HG03432 (cell line): ENCODE data around the gene ARHGAP15.
"Not testable (repeated sequence)": the region's sequence is repeated elsewhere in the genome, so short reads cannot be mapped to it uniquely, and the experiment has no call there.

Experiments
- ATAC-seq: cut with Tn5 transposase; IDR thresholded peaks from one replicate; pipeline ENCODE4 v1.9.1; 2021; ENCODE audit warnings: mild to moderate bottlenecking, moderate library complexity; ENCODE audit not compliant: unreplicated experiment

ARHGAP15 gene

DNA sequence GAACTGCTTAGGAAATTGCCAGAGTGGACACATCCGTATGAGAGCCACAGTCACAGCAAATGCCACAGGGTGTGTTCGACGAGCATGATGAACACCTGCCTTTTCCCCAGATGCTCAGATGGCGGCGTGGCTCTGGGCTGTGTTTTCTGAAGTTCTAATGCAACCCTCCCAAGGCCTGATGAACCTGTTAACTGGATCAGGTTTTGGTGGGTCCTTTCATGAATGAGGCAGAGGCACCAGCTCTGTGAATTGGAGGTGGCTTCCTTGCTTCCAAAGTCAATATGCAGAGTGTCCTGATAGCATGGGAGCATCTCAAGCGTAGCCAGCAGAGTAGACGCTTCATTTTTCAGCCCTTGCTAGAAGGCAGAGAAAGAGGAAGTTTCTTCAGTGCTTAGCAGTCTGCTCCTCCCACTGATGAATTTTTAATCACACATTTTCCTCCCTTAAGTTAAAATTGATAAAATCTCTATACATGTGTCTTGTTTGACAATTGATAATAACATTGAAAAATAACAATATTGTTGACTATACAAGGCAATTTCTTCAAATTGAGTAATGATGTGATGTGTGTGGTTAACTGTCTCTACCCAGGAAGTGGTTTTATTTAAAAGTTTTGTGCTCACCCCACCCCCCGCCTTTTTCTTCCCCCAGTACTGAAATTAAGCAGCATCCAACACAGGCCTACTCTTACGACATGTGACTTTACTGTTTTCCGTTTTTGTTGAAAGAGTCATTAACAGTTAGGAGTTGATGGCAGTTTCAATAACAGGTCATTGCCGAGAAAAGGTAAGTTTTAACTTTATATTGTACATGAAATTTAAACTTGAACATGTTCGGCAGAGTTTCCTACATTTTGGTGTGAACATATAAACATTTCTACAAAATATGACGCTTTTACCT lies at the start of gene ARHGAP15:
TSS of gene ARHGAP15 (plus strand) at position 739 of the 900 bp plus-strand sequence.
- peak; percentile 91 for ATAC-seq

DNA sequence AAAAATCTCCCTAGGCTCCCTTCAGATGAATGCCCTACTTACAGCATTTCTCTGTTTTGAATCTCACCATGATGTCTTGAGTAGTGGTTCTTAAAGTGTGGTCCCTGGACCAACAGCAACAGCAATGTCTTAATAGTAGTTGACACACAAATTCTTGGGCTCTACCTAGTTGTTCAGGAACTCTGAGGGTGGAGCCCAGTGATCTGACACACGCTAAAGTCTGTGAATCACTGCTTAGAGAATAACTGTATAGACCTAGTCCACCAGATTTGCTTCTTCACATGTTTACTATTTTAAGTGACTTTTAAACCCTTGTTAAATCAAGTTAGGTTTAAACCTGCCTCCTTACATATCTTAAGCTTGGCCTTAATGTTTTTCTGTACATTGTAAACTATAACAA lies 47.6 kb upstream of the ARHGAP15 start:
- no peak for ATAC-seq

DNA sequence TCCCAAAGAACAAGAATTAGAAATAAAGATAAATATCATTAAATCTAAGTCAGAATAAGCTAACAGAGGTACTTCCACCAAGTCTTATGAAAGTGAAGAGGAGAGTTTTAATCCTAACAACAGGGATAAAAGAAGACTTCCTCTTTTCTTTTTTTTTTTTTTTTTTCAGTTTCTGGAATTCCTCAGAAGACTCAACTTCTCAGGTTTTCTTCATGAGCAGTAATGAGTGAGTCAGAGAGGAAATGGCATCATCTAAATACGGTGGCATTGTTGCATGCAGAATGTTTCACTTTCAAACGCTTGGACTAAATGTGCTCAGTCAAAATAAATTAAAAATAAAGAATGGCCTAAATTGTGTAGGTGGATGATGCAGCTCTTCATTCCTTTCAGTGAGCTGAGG lies 45.6 kb upstream of the ARHGAP15 start:
- ATAC-seq = peak; percentile 68

DNA sequence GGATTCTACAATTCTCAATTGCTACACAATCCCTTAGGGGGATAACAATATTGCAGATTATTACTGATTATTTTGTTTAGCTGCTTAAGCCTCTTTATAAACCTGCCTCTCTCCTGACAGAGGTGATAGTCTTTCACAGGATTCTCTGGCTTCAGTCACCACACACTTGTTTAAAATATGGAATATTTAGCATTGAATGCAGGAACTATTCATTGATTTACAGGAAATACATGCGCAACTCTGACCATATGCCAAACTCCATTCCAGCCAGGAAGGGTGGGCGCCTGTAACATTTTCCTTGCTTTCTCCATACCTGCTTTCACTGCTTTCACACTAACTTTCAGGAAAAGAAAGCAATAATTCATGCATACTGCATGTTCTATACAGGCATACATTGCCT lies 44.8 kb upstream of the ARHGAP15 start:
- ATAC-seq = no peak

DNA sequence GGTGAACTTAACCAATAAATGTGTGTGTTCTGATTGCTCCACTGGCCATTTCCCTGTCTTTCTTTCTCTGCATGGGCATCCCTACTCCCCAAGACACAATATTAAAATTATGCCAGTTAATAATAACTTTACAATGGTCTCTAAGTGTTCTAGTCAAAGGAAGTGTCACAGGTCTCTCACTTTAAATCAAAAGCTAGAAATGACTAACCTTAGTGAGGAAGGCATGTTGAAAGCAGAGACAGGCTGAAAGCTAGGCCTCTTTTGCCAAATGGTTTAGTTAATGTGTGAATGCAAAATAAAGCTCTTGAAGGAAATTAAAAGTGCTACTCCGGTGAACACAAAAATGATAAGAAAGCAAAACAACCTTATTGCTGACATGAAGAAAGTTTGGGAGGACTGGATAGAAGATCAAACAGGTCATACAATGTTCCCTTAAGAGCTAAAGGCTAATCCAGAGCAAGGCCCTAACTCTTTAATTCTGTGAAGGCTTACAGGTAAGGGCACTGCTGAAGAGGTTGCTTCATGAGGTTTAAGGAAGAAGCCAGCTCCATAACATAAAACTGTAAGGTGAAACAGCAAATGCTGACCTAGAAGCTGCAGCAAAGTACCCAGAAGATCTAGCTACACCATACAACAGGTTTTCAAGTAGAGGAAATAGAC lies 44.0 kb upstream of the ARHGAP15 start:
- ATAC-seq = peak; percentile 84

DNA sequence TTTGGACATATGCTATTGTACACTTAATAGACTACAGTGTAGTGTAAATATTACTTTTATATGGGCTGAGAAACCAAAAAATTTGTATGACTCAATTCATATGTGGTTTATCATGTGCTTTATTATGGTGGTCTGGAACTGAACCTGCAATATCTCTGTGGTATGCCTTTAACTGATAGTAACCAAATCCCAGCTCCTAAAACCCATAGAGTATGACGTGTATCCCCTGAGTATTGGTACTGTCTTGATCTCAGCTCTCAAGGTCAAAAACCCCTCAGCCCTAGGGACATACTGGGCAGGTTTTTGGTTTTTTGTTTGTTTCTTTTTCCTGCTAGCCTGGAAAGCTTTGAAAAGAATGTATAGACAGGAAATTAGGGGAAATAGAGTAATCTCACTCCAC lies 42.2 kb upstream of the ARHGAP15 start:
- no peak for ATAC-seq

DNA sequence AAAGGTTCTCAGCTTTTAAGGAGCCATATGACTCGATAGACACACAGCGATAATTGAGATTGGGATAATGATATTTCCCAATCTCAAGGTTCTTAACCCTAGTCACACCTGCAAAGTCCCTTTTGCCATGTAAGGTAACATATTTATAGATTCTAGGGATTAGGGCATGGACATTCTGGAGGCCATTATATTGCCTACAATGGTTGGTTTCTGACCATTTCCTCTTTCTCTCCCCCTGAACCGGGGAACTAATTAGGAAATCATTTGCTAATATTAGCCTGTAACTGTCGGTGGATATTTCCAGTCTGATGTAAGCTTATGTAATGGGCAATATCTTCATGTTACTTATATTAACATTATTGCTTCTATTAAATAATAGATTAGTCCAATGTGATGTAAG lies 40.8 kb upstream of the ARHGAP15 start:
- ATAC-seq = no peak

DNA sequence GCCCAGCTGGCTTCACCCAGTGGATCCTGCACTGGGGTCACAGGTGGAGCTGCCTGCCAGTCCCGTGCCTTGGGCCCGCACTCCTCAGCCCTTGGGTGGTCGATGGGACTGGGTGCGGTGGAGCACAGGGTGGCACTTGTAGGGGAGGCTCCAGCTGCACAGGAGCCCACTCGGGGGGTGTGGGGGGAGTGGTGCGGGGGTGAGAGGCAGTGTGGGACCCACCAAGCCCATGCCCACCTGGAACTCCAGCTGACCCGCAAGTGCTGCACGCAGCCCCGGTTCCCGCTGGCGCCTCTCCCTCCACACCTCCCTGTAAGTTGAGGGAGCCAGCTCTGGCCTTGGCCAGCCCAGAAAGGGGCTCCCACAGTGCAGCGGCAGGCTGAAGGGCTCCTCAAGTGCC lies 39.7 kb upstream of the ARHGAP15 start:
- not testable (repeated sequence) for ATAC-seq

DNA sequence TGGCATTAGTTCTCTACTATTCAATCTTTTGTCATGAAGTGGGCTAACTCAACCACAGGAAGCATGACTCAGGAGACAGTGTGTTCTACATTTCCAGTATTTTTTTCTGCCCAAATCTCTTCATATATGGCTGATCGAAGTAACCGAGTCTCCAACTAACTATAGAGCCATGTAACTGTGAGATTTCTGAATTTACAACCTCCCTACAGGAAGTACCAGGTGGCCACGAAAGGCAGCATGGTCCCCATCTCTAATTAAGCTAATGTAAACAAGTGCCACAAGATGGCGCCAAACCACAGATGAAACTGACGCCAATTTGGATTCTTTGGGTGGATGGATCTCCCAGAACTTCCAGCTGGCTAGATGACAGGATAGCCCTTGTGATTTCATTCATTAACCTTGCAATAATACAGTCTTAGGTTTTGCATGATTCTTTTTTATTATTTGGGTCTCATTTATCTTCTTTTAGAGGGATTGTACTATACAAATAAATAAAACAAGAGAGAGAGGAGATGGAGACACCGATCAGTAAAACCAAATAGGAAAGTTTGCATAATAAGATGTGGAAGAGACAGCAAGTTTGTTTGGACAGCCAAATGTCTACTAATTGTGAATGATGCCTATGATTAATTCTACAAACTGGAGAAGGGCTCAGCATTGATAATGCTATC lies 18.3 kb upstream of the ARHGAP15 start:
- ATAC-seq = peak; percentile 96

DNA sequence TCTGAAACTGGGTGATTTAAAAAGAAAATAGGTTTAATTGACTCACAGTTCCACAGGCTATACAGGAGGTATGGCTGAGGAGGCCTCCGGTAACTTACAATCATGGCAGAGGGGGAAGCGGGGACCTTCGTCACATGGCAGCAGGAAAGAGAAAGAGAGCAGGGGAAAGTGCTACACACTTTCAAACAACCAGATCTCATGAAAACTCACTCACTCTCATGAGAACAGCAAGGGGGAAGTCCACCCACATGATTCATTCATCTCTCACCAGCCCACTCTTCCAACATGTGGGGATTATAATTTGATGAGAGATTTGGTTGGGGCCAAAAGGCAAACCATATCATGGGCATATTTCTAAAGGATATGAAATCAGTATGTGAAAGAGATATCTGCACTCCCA lies 12.0 kb upstream of the ARHGAP15 start:
- ATAC-seq = no peak

DNA sequence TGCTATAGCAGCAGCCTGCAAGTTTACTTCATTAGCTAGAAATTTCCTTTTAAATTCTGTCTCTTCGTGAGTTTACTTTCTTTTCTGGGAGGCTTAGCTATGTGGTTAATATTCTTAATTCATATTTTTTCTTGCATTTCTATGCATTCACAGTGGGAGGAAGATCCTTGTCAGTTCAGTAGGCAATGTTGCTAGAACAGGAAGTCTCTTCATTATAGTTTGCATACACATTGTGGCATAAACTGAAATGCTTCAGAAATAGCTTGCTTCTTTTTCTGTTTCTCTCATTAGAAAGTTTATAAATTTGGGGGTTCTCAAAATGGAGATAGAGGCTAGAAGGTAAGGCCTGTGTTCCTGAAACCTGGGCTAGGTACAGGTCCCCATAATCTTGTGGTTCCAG lies 8.1 kb upstream of the ARHGAP15 start:
- peak; percentile 67 for ATAC-seq

DNA sequence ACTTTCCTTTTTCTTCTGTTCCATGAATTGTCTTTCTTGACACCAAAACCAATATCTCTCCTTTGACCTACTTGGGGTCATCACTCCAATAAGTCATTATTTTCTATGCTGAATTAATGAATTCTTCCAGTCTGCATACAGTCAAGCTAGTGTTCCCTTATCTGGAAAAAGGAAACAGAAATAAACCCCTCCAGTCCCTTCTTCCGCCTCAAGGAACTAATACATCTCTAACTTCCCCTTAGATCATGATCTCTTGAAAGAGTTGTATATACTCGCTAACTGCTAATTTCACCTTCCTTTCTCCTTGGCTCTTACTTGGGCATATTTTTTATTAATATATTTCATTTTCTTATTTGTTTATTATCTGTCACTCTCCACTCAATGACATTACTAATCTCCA lies 7.3 kb upstream of the ARHGAP15 start:
- no peak for ATAC-seq

DNA sequence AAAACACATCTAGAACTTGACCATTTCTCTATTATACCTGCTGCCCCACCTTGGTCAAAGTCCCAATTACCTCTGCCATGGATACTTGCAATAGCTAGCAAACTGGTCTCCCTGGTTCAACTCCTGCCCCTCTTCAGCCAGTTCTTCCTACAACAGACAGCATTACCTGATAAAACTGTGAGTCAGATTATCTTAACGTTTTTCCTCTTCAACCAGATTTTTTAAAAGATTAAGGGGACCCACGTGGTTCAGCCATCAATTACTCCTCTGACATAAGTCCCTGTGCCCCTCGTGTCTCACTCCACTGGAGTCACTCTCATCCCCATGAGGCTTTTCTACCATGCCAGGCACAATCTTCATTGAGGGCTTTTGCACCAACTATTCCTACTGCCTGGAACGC lies 5.3 kb upstream of the ARHGAP15 start:
- no peak for ATAC-seq

DNA sequence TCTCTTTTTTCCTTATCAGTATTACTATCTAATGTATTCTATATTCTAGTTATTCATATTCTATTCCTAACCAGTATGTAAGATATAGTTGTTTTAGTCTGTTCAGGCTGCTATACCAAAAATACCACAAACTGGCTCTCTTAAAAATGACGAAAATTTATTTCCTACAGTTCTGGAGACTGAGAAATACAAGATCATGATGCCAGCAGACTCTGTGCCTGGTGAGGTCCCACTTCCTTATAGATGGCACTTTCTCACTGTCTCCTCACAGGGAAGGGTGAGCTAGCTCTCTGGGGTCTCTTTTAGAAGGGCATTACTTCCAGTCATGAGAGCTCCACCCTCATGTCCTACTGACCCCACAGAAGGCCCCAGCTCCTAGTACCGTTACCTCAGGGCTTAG lies 4.8 kb upstream of the ARHGAP15 start:
- no peak for ATAC-seq

DNA sequence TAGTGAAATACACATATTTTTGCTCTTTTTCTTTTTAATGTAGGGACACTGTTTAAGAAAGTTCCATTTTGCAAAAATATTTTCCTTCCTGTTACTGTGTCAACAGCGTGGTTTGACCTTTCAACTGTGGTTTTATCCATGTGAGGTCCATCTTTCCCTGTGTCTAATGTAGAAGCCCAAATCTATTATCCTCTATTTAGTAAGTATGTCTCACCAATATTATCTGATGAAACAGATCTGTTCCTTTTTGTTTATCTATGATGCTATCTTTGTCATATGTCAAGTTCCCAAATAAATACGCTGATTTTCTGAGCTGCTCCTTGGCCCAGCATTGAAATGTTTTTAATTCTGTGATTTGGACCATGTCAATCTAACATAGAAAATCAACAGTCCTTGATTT lies 3.5 kb upstream of the ARHGAP15 start:
- no peak for ATAC-seq

DNA sequence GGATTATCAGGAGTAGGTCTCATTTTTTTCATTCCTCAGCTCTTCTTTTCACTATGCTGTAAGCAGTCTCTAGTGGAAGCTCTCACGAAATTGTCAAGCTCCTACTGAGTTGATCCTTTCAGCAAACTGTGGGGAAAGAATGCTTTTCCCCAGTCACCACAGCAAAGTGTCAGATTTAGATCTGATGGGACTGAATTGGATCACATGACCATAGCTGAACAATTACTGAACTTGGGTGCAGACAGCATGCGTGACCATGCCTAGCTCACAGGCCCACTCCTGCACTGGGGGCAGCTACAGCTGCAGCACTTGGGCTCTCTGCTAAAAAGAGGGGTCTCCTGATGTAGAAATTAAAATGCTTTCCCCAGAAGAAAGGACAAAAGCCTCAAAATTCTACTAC lies 3.1 kb downstream of the ARHGAP15 start:
- peak; percentile 29 for ATAC-seq

DNA sequence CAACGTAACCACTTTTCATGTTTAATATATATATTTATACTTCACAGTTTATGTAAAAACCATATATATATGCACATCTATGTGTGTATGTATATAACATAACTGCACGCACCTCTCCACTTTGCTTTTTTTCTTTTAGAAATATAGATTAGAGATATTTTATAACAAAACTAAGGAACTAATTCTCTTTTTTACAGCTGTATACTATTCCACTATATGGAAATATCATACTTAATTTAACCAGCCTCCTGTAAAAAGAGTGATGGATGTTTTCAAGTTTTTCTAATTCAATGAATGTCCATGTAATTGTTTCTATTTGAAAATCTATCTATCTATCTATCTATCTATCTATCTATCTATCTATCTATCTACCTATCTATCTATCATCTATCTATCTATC lies 4.6 kb downstream of the ARHGAP15 start:
- ATAC-seq = no peak

DNA sequence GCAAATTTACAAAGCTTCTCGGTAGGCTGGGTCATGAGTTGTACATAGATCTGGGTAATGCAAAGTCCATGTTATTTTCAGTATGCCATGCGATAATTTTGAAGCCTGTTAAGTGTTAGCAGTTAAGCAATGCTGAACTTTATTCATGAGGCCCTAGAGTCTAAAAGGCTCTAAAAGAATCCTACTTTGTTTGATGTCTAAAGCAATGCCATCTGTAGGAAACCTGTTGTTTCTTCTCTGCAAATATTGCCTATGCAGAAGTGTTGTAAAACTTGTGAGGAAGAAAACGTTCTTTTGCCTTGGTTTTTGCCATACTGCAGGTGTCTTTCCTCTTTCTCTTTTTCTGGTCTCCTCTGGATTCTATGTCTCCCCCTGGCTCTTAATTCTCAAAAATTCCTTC lies 9.1 kb downstream of the ARHGAP15 start:
- ATAC-seq = no peak

DNA sequence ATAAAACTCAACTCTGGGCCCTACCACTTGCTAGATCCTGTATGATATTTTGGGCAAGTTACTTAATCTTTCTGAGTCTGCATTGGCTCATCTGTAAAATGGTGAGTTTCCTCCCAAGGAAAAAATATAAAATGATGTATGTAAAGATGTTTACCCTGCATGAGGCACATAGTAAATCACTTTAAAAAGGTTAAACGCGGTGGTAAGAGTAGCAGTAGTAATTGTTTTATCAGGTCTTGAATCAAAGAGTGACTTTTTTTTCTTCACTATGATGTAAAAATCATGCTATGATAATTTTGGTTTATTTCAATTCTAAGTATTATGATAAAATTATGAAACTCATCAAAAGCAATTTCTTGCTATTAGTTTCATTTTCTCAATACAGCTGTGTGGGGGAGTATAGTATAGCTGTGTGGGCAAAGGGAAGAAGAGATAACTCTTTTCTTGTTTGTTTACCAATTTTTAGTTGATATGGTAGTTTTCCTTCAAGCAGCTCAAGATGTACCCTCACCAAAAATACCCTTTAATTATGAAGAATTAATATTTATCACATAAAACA lies 10.7 kb downstream of the ARHGAP15 start:
- ATAC-seq = peak; percentile 23

DNA sequence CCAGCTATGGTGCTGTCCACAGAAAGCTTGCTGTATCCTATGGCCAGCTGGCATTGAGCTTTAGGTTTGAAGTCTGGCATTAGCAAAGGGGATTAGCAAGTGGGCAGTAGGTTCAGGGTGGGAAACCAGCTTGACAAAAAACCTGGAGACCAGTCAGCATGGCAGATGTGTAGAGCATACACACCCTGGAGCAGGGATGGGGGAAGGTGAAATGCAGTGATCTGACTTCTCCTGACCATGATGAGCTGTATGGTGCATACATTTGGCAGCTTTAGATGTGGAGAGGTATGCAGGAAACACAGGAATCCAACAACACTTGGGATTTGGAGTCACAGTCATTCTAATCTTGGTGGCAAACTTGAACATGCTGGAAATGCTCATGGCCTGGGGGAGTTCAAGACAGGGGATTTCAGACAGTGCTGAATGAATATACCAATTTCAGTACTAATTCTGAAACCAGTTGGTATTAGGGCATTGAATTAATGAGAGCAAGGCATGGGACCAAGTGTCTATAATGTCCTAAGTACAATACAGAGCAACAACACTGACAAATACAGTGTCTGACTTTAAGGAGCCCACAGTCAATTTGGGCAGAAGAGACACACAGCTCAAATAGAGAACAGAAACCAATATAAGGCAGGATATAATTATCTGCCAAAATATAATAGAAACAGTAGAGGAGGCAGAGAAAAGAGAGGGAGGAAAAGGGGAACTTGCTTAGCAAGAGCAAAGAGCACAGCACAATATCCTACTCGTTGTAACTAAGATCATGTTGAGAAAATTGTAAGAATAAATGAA lies 11.8 kb downstream of the ARHGAP15 start:
- ATAC-seq = peak; percentile 86

DNA sequence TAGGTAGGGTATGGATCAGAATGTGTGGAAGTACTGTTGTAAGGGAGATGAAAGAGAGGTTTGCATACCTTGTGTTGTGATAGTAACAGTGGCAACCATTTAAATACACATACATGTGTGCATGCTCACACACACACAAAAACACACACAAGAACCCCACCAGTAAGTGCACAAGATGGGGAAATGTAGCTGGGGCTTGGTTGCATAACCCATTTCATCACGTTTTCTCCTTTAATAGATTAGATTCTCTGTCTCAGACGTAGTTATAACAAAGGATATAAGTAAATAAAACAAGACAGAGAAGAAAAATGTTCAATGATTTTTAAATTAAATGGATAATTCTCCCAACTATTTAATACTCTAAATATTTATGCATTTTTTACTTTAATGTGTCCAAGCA lies 13.4 kb downstream of the ARHGAP15 start:
- ATAC-seq = no peak
